ENCODE data around the gene CTSE.
"Not testable (repeated sequence)": the region's sequence is repeated elsewhere in the genome, so short reads cannot be mapped to it uniquely, and the experiment has no call there.

- TF ChIP-seq CTCF (IDR thresholded peaks at IDR 0.05); EZH2 (IDR thresholded peaks at IDR 0.05; ENCODE audit: borderline replicate concordance, insufficient read depth, low read depth, low read length, poor library complexity, severe bottlenecking): not testable (repeated sequence)
Observed at GRCh38 chr1:206064001-206064400, 40.3 kb upstream of the CTSE start.

Measured in B cell (primary cell).